Breast epithelium (tissue), 4 donors: Measurements from ENCODE around the gene LAMB3. TPM values are rescaled to one million over a fixed set of nuclear protein-coding genes. Genes with fewer than 3 reads are reported as not detected.
A peak's percentile ranks its signal among the peaks of the same experiment; 100 is the strongest.

ENCODE experiments used
- DNase-seq, 2 donors: peaks; one replicate each; pipeline ENCODE4 v3.0.0-alpha.2; 2019; ENCODE audit warnings: low spot score in 2 of 2
- H3K27ac ChIP-seq, 2 donors: fragments of 200-600 bp; sonication (generic) in 1 of 2; one replicate each; pipeline ENCODE4 v1.5.1; 2016 to 2019; ENCODE audit warnings: mild to moderate bottlenecking in 1 of 2
- H3K27me3 ChIP-seq, 2 donors: fragments of 200-600 bp; sonication (generic) in 1 of 2; one replicate each; pipeline versions ENCODE4 v1.5.1 to v1.6.0; 2017 to 2019; ENCODE audit warnings: control low read depth in 1 of 2, mild to moderate bottlenecking in 1 of 2
- H3K36me3 ChIP-seq: fragments of 200-600 bp; one replicate; pipeline ENCODE4 v1.5.1; 2019
- H3K4me1 ChIP-seq, 2 donors: fragments of 200-600 bp; sonication (generic); one replicate each; pipeline ENCODE4 v1.5.1; 2016 to 2019; ENCODE audit warnings: control low read depth in 1 of 2
- H3K4me3 ChIP-seq, 3 donors: fragments of 200-600 bp; sonication (generic); 1 replicate in 2 of 3; 2 replicates in 1 of 3; pipeline ENCODE4 v1.5.1; 2016 to 2019; ENCODE audit warnings: mild to moderate bottlenecking in 3 of 3, moderate library complexity in 2 of 3
- H3K9me3 ChIP-seq, 2 donors: fragments of 200-600 bp; sonication (generic) in 1 of 2; one replicate each; pipeline ENCODE4 v1.5.1; 2016 to 2019; ENCODE audit warnings: control low read depth in 1 of 2
- POLR2A ChIP-seq: fragments of 450-650 bp; IDR thresholded peaks from one replicate; pipeline ENCODE4 v1.6.1; 2016; ENCODE audit warnings: antibody characterized with exemption, mild to moderate bottlenecking, moderate library complexity
- POLR2AphosphoS5 ChIP-seq, 3 donors: sonication (generic); formaldehyde crosslinking; IDR thresholded peaks; one replicate each; pipeline ENCODE4 v1.6.1; 2017; ENCODE audit warnings: antibody characterized with exemption in 3 of 3
- intact Hi-C: fragments of 100-400 bp; cut with DNase I; formaldehyde crosslinking; loops from one replicate; pipeline ENCODE4 v1.15.1; 2023; ENCODE audit warnings: low total_unique reads
- total RNA-seq, 3 donors: library from RNA; depleted of rRNA; stranded (reverse); fragments of >200 nt; gene quantifications; one replicate each; pipeline ENCODE4 v1.1.0, GENCODE V29; 2016
- TF ChIP-seq, protein P1 (sequence below), 3 donors: fragments of 450-650 bp; IDR thresholded peaks; one replicate each; pipeline ENCODE4 v1.5.1; 2016 to 2017; ENCODE audit warnings: antibody characterized with exemption in 3 of 3, mild to moderate bottlenecking in 3 of 3, moderate library complexity in 3 of 3

The LAMB3 gene
- total RNA-seq, 3 donors from 2014 or later: 23.9 to 48.0 (median 35.6) TPM

DNA sequence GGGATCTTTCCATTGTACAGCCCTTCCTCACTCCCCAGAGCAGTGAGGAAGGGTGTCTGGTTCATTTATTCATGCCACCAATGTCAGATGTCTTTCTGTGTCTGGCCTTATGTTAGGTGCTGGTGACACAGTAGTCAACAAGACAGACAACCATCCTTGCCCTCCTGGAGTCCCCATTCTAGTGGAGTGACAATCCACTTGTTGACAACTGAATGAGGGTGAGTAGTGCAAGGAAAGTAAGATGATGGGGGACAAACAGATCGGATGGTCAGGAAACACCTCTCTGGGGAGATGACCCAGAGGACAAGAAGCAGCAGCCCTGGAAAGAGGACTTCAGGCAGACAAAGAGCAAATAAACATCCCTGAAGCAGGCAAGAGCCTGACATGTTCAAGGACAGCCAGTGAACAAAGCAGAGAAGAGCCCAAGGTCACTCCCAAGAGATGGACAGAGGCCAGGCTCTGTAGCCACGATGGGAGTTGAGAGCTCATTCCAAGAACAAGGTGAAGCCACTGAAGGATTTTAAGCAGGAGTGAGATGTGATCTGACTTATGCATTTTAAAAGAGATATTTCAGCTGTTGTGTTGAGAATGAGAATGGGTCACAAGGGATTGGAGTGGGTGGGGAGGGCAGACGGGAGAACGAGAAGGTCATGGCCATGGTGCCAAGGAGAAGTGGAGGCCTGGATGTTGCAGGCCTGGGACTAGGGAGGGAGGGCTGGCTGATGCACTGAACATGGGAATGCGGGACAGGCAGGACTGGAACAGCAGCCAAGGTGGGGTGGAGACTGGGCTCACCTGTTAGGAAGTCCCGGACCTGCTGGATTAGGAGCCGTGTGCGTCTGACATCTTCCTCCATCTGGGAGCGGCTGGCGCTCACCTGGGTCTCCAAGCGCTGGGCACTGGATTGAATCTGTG lies 30.2 kb downstream of the LAMB3 start:
- no peaks in the 10 kb centered on the region for H3K27me3 ChIP-seq
- H3K4me3 ChIP-seq: no peak overlapping the region
- no peaks in the 10 kb centered on the region for H3K4me1 ChIP-seq
- TF ChIP-seq, protein P1, sequence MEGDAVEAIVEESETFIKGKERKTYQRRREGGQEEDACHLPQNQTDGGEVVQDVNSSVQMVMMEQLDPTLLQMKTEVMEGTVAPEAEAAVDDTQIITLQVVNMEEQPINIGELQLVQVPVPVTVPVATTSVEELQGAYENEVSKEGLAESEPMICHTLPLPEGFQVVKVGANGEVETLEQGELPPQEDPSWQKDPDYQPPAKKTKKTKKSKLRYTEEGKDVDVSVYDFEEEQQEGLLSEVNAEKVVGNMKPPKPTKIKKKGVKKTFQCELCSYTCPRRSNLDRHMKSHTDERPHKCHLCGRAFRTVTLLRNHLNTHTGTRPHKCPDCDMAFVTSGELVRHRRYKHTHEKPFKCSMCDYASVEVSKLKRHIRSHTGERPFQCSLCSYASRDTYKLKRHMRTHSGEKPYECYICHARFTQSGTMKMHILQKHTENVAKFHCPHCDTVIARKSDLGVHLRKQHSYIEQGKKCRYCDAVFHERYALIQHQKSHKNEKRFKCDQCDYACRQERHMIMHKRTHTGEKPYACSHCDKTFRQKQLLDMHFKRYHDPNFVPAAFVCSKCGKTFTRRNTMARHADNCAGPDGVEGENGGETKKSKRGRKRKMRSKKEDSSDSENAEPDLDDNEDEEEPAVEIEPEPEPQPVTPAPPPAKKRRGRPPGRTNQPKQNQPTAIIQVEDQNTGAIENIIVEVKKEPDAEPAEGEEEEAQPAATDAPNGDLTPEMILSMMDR (IDR thresholded peaks at IDR 0.05): no peak
- TF ChIP-seq POLR2A: no peak
- TF ChIP-seq POLR2AphosphoS5 (IDR thresholded peaks at IDR 0.05): no peak
- no peaks in the 10 kb centered on the region for H3K9me3 ChIP-seq
- DNase-seq: no peak
- intact Hi-C loops: no loop called here
- H3K27ac ChIP-seq: no peak overlapping the region
- H3K36me3 ChIP-seq: no peaks in the 10 kb centered on the region

DNA sequence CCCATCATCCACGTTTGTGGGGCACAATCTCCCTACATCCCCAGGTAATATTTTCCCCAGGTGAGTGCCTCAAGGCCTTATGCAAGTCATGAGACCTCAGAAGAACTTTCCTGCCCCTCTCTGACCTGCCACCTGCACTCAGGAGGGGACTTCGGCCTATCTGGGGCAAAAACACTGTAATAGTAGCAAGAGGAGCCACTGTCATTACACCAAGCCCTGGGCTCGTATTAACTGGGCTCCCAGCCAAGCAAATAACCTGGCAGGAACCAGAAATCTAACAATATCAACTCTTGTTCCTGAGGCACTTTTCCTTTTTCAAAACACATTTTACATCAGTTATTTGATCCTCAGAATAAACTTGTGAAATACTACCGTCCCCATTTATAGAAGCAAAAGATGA lies 30.9 kb downstream of the LAMB3 start:
- intact Hi-C loops: no loop called here
- H3K27me3 ChIP-seq: no peaks in the 10 kb centered on the region
- TF ChIP-seq POLR2AphosphoS5 (IDR thresholded peaks at IDR 0.05) (no peak), POLR2A (no peak)
- TF ChIP-seq, protein P1 (IDR thresholded peaks at IDR 0.05): no peak
- H3K9me3 ChIP-seq: no peaks in the 10 kb centered on the region
- peak in 1 of 2 donors; percentile 37 for DNase-seq
- H3K36me3 ChIP-seq: no peaks in the 10 kb centered on the region
- H3K27ac ChIP-seq: peak overlapping the region; percentile 29 to 43
- no peak overlapping the region for H3K4me3 ChIP-seq
- no peaks in the 10 kb centered on the region for H3K4me1 ChIP-seq

DNA sequence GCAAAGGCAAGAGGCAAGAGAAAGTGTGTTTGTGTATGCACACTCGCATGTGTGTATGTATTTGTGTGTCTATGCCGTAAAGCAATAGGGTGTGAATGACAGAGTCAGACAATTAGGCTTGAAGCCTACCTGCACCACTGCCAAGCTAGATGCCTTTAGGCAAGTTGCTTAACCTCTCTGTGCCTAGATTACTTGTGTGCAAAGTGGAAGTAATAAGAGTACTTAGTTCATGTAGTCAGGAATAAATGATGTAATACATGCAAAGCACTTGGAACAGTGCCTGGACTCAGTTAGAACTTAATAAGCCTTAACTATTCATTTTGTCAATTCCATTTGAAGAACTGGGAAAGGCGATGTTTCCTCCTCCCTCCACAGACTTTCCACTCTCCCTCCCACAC lies 31.7 kb downstream of the LAMB3 start:
- Histone ChIP-seq H3K27me3 (no peaks in the 10 kb centered on the region), H3K9me3 (no peaks in the 10 kb centered on the region)
- intact Hi-C loops: no loop called here

DNA sequence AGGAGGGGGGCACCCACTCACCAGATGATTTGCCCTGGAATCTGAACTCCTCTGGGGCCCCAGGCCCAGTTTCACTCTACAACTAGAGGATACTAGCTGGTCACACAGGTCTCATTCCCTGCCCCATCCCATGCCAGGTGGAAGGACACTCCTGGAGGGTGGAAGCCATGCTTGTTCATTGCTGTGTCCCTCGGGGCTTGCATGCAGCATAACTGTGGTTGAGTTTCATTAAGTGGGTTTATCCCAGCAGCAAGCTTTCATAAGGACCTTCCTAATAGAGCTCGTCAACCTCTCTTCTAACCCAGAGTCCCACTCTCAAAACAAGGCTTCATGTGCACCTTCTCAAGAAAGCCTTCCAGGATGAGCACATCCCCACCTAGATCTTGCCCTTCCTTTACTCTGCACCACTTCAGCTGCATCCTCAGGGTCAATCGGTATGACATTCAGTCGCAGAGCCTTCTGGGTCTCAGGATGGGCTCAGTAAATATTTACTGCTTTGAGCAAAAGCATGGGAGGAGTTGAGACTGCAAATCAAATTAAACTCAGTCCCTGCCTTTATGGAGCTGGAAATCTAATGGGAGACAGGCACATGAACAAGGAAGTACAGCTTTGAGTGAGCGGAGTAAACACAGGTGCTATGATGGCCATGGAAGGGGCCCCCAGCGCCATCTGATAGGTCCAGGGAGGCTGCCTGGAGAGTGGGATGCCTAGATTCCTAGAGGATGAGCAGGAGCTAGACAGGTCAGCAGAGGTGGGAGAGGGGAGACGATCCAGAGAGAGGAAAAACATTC lies 32.3 kb downstream of the LAMB3 start:
- DNase-seq: no peak
- TF ChIP-seq POLR2AphosphoS5 (IDR thresholded peaks at IDR 0.05): no peak
- TF ChIP-seq POLR2A: no peak
- TF ChIP-seq, protein P1 (IDR thresholded peaks at IDR 0.05): no peak
- Histone ChIP-seq H3K9me3 (no peaks in the 10 kb centered on the region), H3K4me1 (no peaks in the 10 kb centered on the region), H3K27me3 (no peaks in the 10 kb centered on the region), H3K4me3 (no peak overlapping the region), H3K27ac (no peak overlapping the region), H3K36me3 (no peaks in the 10 kb centered on the region)
- intact Hi-C loops: no loop called here

More for the DNA sequence above, 31.7 kb downstream of the LAMB3 start:
- Histone ChIP-seq H3K27ac (no peak overlapping the region), H3K36me3 (no peaks in the 10 kb centered on the region), H3K4me3 (no peak overlapping the region), H3K4me1 (no peaks in the 10 kb centered on the region)
- no peak for TF ChIP-seq POLR2A
- TF ChIP-seq POLR2AphosphoS5 (IDR thresholded peaks at IDR 0.05): no peak
- TF ChIP-seq, protein P1 (IDR thresholded peaks at IDR 0.05): no peak
- DNase-seq: no peak
